Stimulated activated CD8-positive, alpha-beta memory T cell treated with anti-CD3 and anti-CD28 coated beads, Interleukin-2, amount 100 ng/mL, for 1 hour (primary cell): ENCODE results near the gene COTL1.
"Not testable (repeated sequence)": the region's sequence is repeated elsewhere in the genome, so short reads cannot be mapped to it uniquely, and the experiment has no call there.

Experiments
- DNase-seq, 2 donors: peaks; one replicate each; pipeline ENCODE4 v3.0.0-alpha.2; 2020; ENCODE audit warnings: low read depth in 2 of 2

The COTL1 gene

GRCh38 chr16:84643180-84643583 is 25.3 kb upstream of the COTL1 start:
- DNase-seq, result no peak

GRCh38 chr16:84641643-84642358 is 23.9 kb upstream of the COTL1 start:
- DNase-seq, result no peak

GRCh38 chr16:84640145-84640544 is 22.3 kb upstream of the COTL1 start:
- DNase-seq, result no peak

GRCh38 chr16:84638231-84638806 is 20.4 kb upstream of the COTL1 start:
- no peak for DNase-seq

DNA sequence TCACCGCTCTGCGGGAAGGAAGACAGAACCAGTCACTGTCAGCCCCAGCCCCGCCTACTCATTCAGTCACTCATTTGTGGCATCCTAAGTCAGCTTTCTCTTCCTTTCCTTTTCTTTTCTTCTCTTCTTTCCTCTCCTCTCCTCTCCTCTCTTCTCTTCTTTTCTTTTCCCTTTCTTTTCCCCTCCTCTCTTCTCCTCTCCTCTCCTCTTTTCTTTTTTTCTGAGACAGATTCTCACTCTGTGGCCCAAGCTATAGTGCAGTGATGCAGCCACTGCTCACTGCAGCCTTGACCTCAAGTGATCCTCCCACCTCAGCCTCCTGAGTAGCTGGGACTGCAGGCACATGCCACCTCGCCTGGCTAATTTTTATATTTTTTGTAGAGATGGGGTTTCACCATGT is 19.8 kb upstream of the COTL1 start:
- DNase-seq, result no peak

DNA sequence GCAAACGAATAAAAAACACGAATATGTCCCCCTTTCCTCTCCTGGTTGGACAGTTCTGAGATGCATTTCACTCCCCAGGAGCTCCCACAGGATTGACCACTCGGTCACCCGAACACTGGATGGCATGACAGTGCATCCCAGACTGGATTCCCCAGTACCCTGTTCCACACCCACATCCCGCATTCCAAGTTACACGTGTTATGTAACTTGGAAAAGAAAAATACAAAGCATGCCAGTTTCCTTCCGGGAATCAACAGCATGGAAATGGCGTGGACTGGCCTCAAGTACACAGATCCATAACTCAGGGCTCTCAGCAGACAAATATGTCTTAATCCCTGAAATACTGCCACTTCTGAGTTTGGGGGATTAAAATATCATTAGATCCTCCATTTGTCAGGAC is 17.8 kb upstream of the COTL1 start:
- no peak for DNase-seq

GRCh38 chr16:84633622-84634021 is 15.7 kb upstream of the COTL1 start:
- no peak for DNase-seq

GRCh38 chr16:84632862-84633261 is 15.0 kb upstream of the COTL1 start:
- DNase-seq, result not testable (repeated sequence)

DNA sequence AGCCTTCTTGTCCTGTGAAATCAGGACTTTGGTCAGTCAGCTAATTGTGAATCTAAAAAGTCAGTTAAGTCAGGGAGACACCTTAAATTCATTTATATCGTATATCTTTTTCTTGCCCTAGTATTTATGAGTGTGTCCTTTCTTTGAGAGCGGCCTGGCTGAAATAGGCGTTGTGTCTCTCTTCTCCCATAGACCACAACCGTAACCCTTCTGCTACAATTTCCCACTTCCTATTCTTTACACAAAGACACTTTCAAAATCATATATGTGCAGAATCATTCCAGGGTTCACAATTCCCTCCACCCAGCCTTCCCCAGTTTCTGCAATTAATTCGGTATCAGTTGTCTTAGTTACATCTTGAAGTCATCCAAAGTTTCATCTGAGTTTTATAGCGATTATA is 14.0 kb upstream of the COTL1 start:
- DNase-seq, result no peak

GRCh38 chr16:84631153-84631466 is 13.2 kb upstream of the COTL1 start:
- no peak for DNase-seq

GRCh38 chr16:84630446-84631152 is 12.7 kb upstream of the COTL1 start:
- no peak for DNase-seq

DNA sequence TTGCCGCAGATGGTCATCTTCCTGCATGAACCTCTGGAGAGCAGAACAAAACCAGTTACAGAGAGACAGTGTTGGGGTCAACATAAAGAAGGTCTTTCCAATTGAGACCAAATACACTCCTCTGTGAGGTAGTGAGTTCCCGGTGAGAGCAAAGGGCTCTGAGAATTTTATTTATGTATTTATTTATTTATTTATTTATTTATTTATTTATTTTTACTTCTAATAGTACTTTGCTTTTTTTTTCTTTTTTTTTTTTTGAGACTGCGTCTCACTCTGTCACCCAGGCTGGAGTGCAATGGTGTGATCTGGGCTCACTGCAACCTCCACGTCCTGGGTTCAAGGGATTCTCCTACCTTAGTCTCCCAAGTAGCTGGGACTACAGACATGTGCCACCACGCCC is 12.1 kb upstream of the COTL1 start:
- DNase-seq, result no peak

DNA sequence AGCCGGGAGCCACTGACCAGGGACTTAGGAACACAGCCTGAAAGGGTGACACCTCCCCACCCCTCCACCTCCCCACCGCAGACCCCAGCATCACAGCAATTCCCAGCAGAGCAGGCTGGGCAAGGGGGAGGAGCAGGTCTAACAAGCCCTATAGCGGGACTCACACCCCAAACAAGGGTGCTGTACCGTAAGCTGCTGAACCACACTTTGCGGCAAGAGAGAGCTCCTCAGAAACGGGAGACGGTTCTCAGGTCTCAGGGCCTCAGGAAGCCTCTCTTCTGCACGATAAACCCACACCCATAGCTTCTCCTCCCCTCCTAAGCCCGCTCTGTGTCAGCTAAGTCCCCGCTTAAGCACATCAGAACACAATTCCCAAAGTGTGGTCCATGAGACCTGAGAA is 11.7 kb upstream of the COTL1 start:
- DNase-seq, result no peak

- DNase-seq, result no peak
Measured at GRCh38 chr16:84628226-84628731, 10.4 kb upstream of the COTL1 start.

DNA sequence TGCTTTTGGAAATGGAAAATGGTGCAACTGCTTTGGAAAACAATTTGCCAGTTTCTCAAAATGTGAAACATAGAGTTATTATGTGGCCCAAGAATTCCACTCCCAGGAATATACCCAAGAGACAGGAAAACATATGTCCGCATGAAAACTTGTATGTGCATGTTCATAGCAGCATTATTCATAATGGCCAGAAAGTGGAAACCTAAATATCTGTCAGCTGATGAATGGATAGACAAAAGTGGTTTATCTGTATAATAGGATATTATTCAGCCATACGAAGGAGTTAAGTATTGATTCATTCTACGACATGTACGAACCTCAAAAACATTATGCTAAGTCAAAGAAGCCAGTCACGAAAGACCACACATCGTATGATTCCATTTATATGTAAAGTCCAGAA is 7.7 kb upstream of the COTL1 start:
- no peak for DNase-seq

DNA sequence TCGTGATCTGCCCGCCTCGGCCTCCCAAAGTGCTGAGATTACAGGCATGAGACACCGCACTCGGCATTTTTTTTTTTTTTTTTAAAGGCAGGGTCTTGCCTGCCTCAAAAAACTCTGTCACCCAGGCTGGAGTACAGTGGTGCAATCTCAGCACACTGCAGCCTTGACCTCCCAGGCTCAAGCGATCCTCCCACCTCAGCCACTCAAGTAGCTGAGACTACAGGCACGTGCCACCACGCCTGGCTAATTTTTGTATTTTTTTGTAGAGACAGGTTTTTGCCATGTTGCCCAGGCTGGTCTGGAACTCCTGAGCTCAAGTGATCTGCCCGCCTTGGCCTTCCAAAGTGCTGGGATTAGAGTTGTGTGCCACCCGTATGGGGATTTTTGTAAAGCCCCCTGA is 3.0 kb upstream of the COTL1 start:
- not testable (repeated sequence) for DNase-seq

DNA sequence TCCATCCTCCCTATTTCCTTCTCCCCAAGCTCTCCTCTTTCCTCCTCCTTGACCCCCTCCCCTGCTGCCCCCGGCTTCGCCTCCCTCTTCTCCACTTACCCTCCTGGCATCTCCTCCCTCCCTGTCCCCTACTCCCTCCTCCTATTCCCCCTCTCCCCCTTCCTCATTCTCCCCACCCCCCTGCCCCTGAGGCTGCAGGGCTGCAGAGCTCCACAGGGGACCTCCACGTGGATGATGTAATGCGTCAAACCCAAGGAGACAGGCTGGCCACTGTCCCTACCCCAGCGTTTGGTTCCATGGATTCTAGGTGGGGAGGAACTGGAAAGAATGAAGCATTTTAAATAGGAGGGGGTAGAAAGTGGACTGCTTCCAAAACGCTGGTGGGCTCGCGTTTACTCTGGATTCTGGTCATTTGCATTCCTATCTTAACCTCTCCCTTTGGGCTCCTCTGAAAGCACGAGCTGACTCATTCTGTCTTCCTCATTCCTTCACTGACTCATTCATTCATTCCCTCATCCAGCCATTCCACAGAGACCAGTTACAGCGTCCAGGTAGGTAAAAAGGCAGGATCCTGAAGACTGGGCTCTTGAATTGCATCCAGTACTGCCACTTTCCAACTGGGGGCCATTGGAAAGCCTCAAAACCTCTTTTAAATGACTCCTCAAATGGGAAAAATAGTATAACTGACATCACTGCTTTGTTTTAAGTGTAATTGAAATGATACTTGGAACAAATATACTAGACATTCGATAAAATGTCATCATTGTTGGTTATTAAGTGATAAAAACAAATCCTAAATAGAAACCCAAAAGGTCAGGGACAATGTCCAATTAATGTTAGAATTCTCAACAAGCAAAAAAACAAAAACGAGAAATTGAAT is 943 bp upstream of the COTL1 start:
- no peak for DNase-seq

DNA sequence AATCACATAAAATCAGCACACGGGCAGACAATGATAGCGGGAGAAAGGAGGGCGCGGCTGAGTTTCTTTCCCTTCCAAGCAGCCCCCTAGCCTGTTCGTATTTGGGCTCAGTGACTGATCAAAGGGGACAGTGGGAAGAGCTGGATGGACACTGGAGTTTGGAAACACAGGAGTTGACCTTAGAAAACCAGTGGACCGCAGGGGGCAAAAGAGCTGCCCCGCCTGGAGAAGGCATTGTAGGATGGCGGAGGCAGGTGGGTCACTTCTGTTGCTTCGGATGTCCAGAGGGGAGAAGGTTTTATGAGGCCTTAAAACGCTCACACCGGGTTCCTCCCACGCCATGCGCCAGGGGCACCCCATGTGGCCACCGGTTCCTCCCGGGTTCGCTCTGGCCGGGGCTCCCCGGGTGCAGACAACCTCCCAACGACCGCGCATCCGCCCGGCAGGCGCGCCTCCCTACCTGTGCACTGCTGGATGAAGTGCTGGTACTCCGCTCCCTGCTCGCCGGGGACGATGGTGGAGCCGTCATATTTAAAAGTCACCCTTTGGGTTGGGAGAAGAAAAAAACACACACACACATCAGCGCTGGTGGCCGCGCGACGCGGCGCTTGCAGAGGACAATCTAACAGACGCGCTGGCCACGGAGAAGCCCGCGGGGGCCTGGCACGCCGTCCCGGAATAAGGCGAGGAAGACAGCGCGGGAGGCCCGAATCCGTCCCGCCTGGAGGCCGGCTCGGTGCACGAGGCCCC is 662 bp downstream of the COTL1 start:
- DNase-seq, result no peak

DNA sequence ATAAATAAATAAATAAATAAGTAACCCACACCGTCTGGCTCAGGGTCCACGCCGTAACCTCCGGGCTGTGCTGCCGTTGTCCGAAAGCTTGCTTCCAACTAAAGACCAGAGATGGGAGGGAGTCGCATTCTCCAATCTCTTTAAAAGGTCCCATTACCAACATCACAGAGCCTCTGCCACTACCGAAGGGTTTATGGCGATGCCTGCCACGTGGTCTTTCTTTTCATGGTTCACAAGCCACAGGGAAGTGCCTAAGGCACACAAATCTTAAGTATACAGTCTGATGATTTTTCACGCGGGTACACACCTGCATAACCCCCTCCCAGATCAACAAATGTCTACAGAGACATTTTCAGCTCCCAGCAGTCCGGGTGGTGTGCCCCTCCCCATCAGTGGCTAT is 1.4 kb downstream of the COTL1 start:
- no peak for DNase-seq

DNA sequence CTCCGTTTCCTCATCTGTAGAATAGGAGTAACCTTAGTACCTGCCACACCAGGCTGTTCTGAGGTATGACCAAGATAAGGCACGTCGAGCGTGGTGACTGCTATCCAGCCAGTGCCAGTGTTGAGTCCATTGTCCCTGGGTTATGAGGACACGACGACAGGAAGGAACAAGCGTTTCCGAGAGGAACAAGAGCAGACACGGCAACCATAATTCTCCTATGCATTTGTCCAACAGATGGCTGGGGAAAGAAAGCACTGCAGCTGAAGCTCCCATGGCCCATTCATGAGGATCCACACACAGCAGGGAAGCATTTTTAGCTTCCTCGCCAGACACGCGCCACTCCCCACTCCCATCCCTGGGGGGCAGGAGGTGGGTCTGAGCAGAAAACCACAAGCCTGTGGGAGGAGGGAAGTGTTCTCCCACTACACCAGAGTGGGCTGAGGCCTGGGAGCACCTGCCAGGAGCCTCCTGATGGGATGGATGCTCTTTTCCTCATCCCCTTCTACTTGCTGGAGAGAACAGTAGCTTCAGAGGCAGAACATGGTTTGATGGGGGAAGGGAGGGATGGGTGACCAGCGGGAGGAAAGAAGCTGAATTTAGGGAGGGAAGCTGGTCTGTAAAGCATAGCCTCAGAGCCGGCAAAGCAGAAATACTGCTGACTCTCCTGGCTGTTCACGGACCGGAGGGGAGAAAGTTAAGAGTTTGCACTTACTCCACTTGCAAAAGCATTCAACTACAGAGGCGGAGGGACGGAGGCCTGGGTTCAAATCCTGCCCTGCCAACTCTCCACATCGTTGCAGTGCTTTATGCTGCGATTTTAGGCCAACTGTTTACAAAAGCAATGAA is 2.7 kb downstream of the COTL1 start:
- DNase-seq, result no peak

GRCh38 chr16:84614623-84614967 is 3.3 kb downstream of the COTL1 start:
- DNase-seq, result no peak
